AG04450 (cell line): ENCODE data around the gene HOXD8. TPM values are rescaled to one million over a fixed set of nuclear protein-coding genes. Genes with fewer than 3 reads are reported as not detected.

Experiments used
- CTCF ChIA-PET: fragments of 300-600, 350-600 bp; formaldehyde crosslinking; extraction: SDS; loops from one replicate; lab custom pipeline; 2022; ENCODE audit warnings: antibody characterized with exemption, inconsistent platforms; lab: Charles Lee
- POLR2A ChIA-PET: fragments of 350-600 bp; formaldehyde crosslinking; extraction: SDS; loops from one replicate; lab custom pipeline; 2021; ENCODE audit warnings: antibody characterized with exemption, inconsistent platforms; lab: Yijun Ruan, JAX
- DNase-seq: peaks from one replicate; pipeline ENCODE4 v3.0.0-alpha.2; 2011; ENCODE audit warnings: low read depth, low spot score
- H3K27ac ChIP-seq: one replicate; pipeline ENCODE4 v1.5.1; 2012; ENCODE audit warnings: low read depth, low read length, control low read depth
- H3K27me3 ChIP-seq: one replicate; pipeline ENCODE4 v1.6.0; 2012; ENCODE audit warnings: low read length; ENCODE audit not compliant: control insufficient read depth, insufficient read depth
- H3K4me3 ChIP-seq: 2 replicates; pipeline ENCODE4 v1.5.1; 2011; ENCODE audit warnings: mild to moderate bottlenecking, low read depth, low read length, control low read depth
- H3K9me3 ChIP-seq: 2 replicates; pipeline ENCODE4 v1.5.1; 2012; ENCODE audit warnings: low read length; ENCODE audit not compliant: control insufficient read depth, insufficient read depth
- polyA plus RNA-seq: library from polyadenylated mRNA; depleted of rRNA; stranded (reverse); fragments of >200 nt; gene quantifications from 2 replicates; pipeline ENCODE4 v1.2.3, GENCODE V29; 2011
- TF ChIP-seq, protein P1 (sequence below): IDR thresholded peaks from 2 replicates; pipeline ENCODE4 v1.5.1; 2011; ENCODE audit warnings: low read depth, low read length, control low read depth, inconsistent platforms

The HOXD8 gene
- polyA plus RNA-seq, 1 experiment = not detected

DNA sequence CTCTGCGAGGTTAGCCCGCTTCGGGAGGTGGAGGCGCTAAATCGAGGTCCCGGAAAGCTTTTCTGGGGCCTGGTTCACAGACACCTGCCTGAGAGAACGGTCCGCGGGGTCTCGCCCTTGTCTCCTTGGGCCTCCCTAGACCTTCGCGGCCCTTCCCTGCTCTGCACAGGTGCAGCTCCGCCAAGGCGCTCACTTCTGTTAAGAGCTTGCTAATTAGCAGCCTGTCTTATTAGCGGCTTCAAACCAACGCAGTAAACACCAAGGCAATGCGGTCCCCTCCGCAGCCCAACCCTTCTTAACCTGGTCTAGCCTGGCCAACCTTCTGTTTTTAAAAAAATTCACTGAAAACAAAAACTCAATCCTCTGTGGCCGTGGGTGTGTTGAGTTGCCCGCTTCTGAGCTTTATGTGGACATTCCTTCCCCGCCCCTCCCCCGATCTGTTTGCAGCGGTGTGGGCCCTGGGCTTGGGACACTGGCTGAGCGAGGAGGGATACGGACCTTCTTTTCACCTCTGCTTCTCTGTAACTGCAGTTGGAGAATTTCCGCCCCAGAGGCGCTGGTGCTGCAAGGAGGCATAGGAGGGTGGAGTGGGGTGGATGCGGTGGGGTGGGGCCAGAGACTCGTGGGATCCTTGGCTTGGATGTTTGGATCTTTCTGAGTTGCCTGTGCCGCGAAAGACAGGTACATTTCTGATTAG lies 18.4 kb downstream of the HOXD8 start:
- CTCF ChIA-PET = no interaction called here
- Histone ChIP-seq H3K4me3 (no peak overlapping the region), H3K27me3 (peaks cover 86% of the 10 kb centered on the region), H3K27ac (no peak overlapping the region), H3K9me3 (peaks cover 4% of the 10 kb centered on the region; the same call in 1 of the 2 replicates)
- POLR2A ChIA-PET = no interaction called here
- TF ChIP-seq, protein P1, sequence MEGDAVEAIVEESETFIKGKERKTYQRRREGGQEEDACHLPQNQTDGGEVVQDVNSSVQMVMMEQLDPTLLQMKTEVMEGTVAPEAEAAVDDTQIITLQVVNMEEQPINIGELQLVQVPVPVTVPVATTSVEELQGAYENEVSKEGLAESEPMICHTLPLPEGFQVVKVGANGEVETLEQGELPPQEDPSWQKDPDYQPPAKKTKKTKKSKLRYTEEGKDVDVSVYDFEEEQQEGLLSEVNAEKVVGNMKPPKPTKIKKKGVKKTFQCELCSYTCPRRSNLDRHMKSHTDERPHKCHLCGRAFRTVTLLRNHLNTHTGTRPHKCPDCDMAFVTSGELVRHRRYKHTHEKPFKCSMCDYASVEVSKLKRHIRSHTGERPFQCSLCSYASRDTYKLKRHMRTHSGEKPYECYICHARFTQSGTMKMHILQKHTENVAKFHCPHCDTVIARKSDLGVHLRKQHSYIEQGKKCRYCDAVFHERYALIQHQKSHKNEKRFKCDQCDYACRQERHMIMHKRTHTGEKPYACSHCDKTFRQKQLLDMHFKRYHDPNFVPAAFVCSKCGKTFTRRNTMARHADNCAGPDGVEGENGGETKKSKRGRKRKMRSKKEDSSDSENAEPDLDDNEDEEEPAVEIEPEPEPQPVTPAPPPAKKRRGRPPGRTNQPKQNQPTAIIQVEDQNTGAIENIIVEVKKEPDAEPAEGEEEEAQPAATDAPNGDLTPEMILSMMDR = no peak
- DNase-seq = no peak

- Histone ChIP-seq H3K27ac (no peak overlapping the region), H3K9me3 (peaks cover 4% of the 10 kb centered on the region; the same call in 1 of the 2 replicates), H3K4me3 (no peak overlapping the region), H3K27me3 (peaks cover 83% of the 10 kb centered on the region)
- TF ChIP-seq, protein P1 = no peak
- ChIA-PET CTCF (no interaction called here), POLR2A (no interaction called here)
- DNase-seq = no peak
Observed at GRCh38 chr2:176148751-176149421, 19.4 kb downstream of the HOXD8 start.

DNA sequence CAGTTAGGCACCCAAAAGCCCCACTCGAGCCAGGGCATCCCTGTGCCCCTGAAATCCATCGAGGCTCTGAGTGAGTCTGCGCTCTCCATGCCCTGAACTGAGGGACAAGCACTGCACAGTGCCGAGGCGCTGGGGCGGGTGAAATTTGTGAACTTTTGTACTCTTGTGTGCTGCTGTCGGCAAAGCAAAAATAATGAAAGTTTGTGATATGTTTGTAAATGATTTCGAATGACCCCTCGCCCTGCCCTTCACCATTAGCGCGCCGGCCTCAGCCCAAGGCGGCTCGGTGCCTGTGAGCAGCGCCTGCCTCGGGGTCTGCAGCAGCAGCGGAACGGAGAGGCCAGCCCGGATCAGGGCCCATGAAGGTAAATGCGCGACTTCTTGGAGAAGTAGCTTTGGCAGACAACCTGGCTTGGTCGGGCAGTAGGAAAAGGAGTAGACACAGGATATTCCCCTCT lies 20.0 kb downstream of the HOXD8 start:
- TF ChIP-seq, protein P1 = no peak
- peaks cover 90% of the 10 kb centered on the region for H3K27me3 ChIP-seq
- H3K9me3 ChIP-seq = peaks cover 4% of the 10 kb centered on the region; the same call in 1 of the 2 replicates
- H3K27ac ChIP-seq = no peak overlapping the region
- ChIA-PET CTCF (interaction anchor here (1.6 kb wide), 1 partner anchor 22 kb away, joined by 3 read pairs; no protein-coding TSS in a partner anchor), POLR2A (no interaction called here)
- no peak for DNase-seq
- H3K4me3 ChIP-seq = no peak overlapping the region

GRCh38 chr2:176149939-176150583 lies 20.6 kb downstream of the HOXD8 start:
- Histone ChIP-seq H3K9me3 (peaks cover 4% of the 10 kb centered on the region; the same call in 1 of the 2 replicates), H3K27me3 (peaks cover 94% of the 10 kb centered on the region), H3K27ac (no peak overlapping the region), H3K4me3 (no peak overlapping the region)
- no peak for DNase-seq
- POLR2A ChIA-PET = no interaction called here
- CTCF ChIA-PET = interaction anchor here (1.3 to 1.6 kb wide), 2 partner anchors 10 to 23 kb away, joined by 3 to 11 read pairs; no protein-coding TSS in a partner anchor
- TF ChIP-seq, protein P1 = no peak
